H9 (cell line): ENCODE results near the gene SAMHD1. TPM values are rescaled to one million over a fixed set of nuclear protein-coding genes. Genes with fewer than 3 reads are reported as not detected.

Source experiments
- DNase-seq: peaks from one replicate; pipeline ENCODE4 v3.0.0-alpha.2; 2017
- H2AFZ ChIP-seq: one replicate; pipeline ENCODE4 v1.6.1; 2013; ENCODE audit warnings: mild to moderate bottlenecking, low read length, control low read depth, moderate library complexity
- H2AK5ac ChIP-seq: 2 replicates; pipeline ENCODE4 v1.6.1; 2013; ENCODE audit warnings: low read length, control low read depth, mixed read lengths; ENCODE audit not compliant: insufficient read length
- H2BK120ac ChIP-seq: one replicate; pipeline ENCODE4 v1.6.1; 2013; ENCODE audit warnings: low read depth, mild to moderate bottlenecking, low read length, control low read depth, inconsistent platforms; ENCODE audit not compliant: poor library complexity, severe bottlenecking
- H2BK12ac ChIP-seq: 2 replicates; pipeline ENCODE4 v1.6.1; 2013; ENCODE audit warnings: low read length, control low read depth, mixed read lengths, low read depth; ENCODE audit not compliant: insufficient read length
- H2BK15ac ChIP-seq: 2 replicates; pipeline ENCODE4 v1.6.1; 2013; ENCODE audit warnings: low read depth, low read length, control low read depth
- H2BK20ac ChIP-seq: one replicate; pipeline ENCODE4 v1.6.1; 2013; ENCODE audit warnings: low read depth, mild to moderate bottlenecking, low read length, control low read depth, inconsistent platforms; ENCODE audit not compliant: poor library complexity, severe bottlenecking
- H2BK5ac ChIP-seq: 2 replicates; pipeline ENCODE4 v1.6.1; 2013; ENCODE audit warnings: low read length, control low read depth, mixed read lengths; ENCODE audit not compliant: insufficient read length
- H3K14ac ChIP-seq: 2 replicates; pipeline ENCODE4 v1.6.1; 2013; ENCODE audit warnings: low read length, control low read depth; ENCODE audit not compliant: insufficient read depth
- H3K18ac ChIP-seq: 2 replicates; pipeline ENCODE4 v1.6.1; 2013; ENCODE audit warnings: low read depth, mild to moderate bottlenecking, mixed read lengths, low read length, control low read depth; ENCODE audit not compliant: insufficient read length
- H3K23ac ChIP-seq: 2 replicates; pipeline ENCODE4 v1.6.1; 2013; ENCODE audit warnings: low read length, control low read depth, mixed read lengths, low read depth; ENCODE audit not compliant: insufficient read length
- H3K23me2 ChIP-seq: 2 replicates; pipeline ENCODE4 v1.6.1; 2013; ENCODE audit warnings: low read depth, mild to moderate bottlenecking, mixed read lengths, low read length, control low read depth; ENCODE audit not compliant: insufficient read length, poor library complexity, severe bottlenecking
- H3K27ac ChIP-seq: 2 replicates; pipeline ENCODE4 v1.5.1; 2013; ENCODE audit warnings: low read length, control low read depth, mixed read lengths, low read depth; ENCODE audit not compliant: insufficient read length
- H3K27me3 ChIP-seq: 2 replicates; pipeline ENCODE4 v1.6.1; 2013; ENCODE audit warnings: low read length, control low read depth, inconsistent platforms; ENCODE audit not compliant: insufficient read depth
- H3K4ac ChIP-seq: 2 replicates; pipeline ENCODE4 v1.6.1; 2013; ENCODE audit warnings: low read depth, mild to moderate bottlenecking, control low read depth, inconsistent platforms, low read length, moderate library complexity
- H3K4me1 ChIP-seq: 2 replicates; pipeline ENCODE4 v1.6.1; 2013; ENCODE audit warnings: low read length, control low read depth, inconsistent platforms; ENCODE audit not compliant: insufficient read depth
- H3K4me2 ChIP-seq: 2 replicates; pipeline ENCODE4 v1.6.1; 2013; ENCODE audit warnings: low read length, control low read depth, mixed read lengths; ENCODE audit not compliant: insufficient read length, insufficient read depth
- H3K56ac ChIP-seq: 2 replicates; pipeline ENCODE4 v1.6.1; 2013; ENCODE audit warnings: low read depth, mild to moderate bottlenecking, mixed read lengths, low read length, control low read depth; ENCODE audit not compliant: insufficient read length
- H3K79me1 ChIP-seq: 2 replicates; pipeline ENCODE4 v1.6.1; 2013; ENCODE audit warnings: low read depth, mild to moderate bottlenecking, moderate library complexity, low read length, control low read depth, inconsistent platforms; ENCODE audit not compliant: insufficient read depth, poor library complexity, severe bottlenecking
- H3K79me2 ChIP-seq: 2 replicates; pipeline ENCODE4 v1.6.1; 2013; ENCODE audit warnings: low read length, control low read depth, inconsistent platforms; ENCODE audit not compliant: insufficient read depth
- H3K9ac ChIP-seq: 2 replicates; pipeline ENCODE4 v1.6.1; 2013; ENCODE audit warnings: low read length, control low read depth, mixed read lengths; ENCODE audit not compliant: insufficient read length; ENCODE audit errors: extremely low read depth
- H3K9me3 ChIP-seq: one replicate; pipeline ENCODE4 v1.6.1; 2013; ENCODE audit warnings: low read depth, low read length, inconsistent platforms; ENCODE audit not compliant: control insufficient read depth
- H3T11ph ChIP-seq: one replicate; pipeline ENCODE4 v1.6.1; 2013; ENCODE audit warnings: mild to moderate bottlenecking, low read length, control low read depth, inconsistent platforms
- H4K20me1 ChIP-seq: one replicate; pipeline ENCODE4 v1.6.1; 2013; ENCODE audit not compliant: control insufficient read depth, insufficient read length, insufficient read depth
- H4K5ac ChIP-seq: 2 replicates; pipeline ENCODE4 v1.6.1; 2013; ENCODE audit warnings: low read depth, mild to moderate bottlenecking, mixed read lengths, low read length, control low read depth; ENCODE audit not compliant: insufficient read length
- H4K8ac ChIP-seq: replicated peaks from 2 replicates; pipeline ENCODE4 v1.6.1; 2013; ENCODE audit warnings: low read length, control low read depth, mixed read lengths, low read depth; ENCODE audit not compliant: insufficient read length
- H4K91ac ChIP-seq: 2 replicates; pipeline ENCODE4 v1.6.1; 2013; ENCODE audit warnings: low read depth, mild to moderate bottlenecking, moderate library complexity, mixed read lengths, low read length, control low read depth; ENCODE audit not compliant: insufficient read length
- H3K27ac Mint-ChIP-seq, 3 experiments: 2 replicates in 2 of 3; 3 replicates in 1 of 3; pipeline ENCODE4 v1.8.0; 2020 to 2021; ENCODE audit warnings: mixed read lengths in 3 of 3, mild to moderate bottlenecking in 1 of 3, moderate library complexity in 1 of 3
- H3K27me3 Mint-ChIP-seq: 2 replicates; pipeline ENCODE4 v1.8.0; 2021; ENCODE audit warnings: low read depth, mild to moderate bottlenecking, moderate library complexity, mixed read lengths
- H3K36me3 Mint-ChIP-seq, 3 experiments: 2 replicates in 2 of 3; 3 replicates in 1 of 3; pipeline ENCODE4 v1.8.0; 2020 to 2021; ENCODE audit warnings: low read depth in 3 of 3, mixed read lengths in 3 of 3; ENCODE audit not compliant: insufficient read depth in 1 of 3
- H3K4me1 Mint-ChIP-seq, 2 experiments: 2 replicates each; pipeline ENCODE4 v1.8.0; 2020; ENCODE audit warnings: mixed read lengths in 2 of 2
- H3K4me3 Mint-ChIP-seq, 2 experiments: 2 replicates in 1 of 2; 3 replicates in 1 of 2; pipeline ENCODE4 v1.8.0; 2020 to 2021; ENCODE audit warnings: mild to moderate bottlenecking in 2 of 2, mixed read lengths in 2 of 2, moderate library complexity in 1 of 2
- H3K9me3 Mint-ChIP-seq, 2 experiments: 2 replicates in 1 of 2; 3 replicates in 1 of 2; pipeline ENCODE4 v1.8.0; 2020; ENCODE audit warnings: mild to moderate bottlenecking in 2 of 2, mixed read lengths in 2 of 2, moderate library complexity in 1 of 2
- WGBS: extraction: QIAGEN DNeasy Blood & Tissue Kit; methylation state at CpG from one replicate; pipeline ENCODE4 v1.1.7; 2013; ENCODE audit warnings: missing lambda C conversion rate, low lambda C conversion rate, mixed read lengths; ENCODE audit not compliant: insufficient read length; ENCODE audit errors: extremely low coverage; 5-methylcytosine and 5-hydroxymethylcytosine counted together
- total RNA-seq: library from RNA; stranded (reverse); gene quantifications from 2 replicates; pipeline ENCODE4 v1.2.1, GENCODE V29; 2021
- TF ChIP-seq, protein P1 (sequence below): fragments of 200-600 bp; sonication (generic); conservative IDR thresholded peaks from 3 replicates; pipeline ENCODE4 v1.8.0; 2021; ENCODE audit warnings: antibody characterized with exemption, mild to moderate bottlenecking

Gene SAMHD1
- total RNA-seq, 1 experiment from 2014 or later = 53.1 TPM

DNA sequence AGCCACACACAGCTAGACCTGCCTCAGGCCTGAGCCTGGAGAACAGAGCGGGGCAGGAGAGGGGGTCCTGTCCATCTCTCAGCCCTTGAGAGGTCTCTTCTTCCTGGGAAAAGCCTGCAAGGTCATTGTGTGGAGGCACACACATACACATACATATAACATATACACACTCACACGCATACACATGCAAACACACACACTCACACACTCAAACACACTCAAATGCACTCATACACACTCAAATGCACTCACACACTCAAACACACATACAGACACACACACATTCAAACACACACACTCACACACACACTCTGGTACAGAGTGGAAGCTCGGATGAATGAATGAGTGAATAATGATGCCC, 75.1 kb downstream of the SAMHD1 start:
- Histone ChIP-seq H3K23ac (no peak overlapping the region), H4K91ac (no peak overlapping the region), H4K20me1 (no peaks in the 10 kb centered on the region), H2AK5ac (no peak overlapping the region), H3K18ac (no peak overlapping the region), H3K4me2 (no peak overlapping the region), H3K4ac (no peak overlapping the region), H4K5ac (no peak overlapping the region), H3K56ac (no peak overlapping the region), H2AFZ (no peak overlapping the region), H3K4me1 (no peaks in the 10 kb centered on the region), H2BK20ac (no peak overlapping the region), H2BK120ac (no peak overlapping the region), H3T11ph (no peak overlapping the region), H2BK12ac (no peak overlapping the region), H3K14ac (no peak overlapping the region), H4K8ac (no peak overlapping the region), H3K27ac (no peak overlapping the region), H3K79me1 (no peaks in the 10 kb centered on the region), H2BK15ac (no peak overlapping the region), H3K9ac (no peak overlapping the region), H3K9me3 (no peaks in the 10 kb centered on the region), H2BK5ac (no peak overlapping the region), H3K27me3 (no peaks in the 10 kb centered on the region), H3K23me2 (no peaks in the 10 kb centered on the region), H3K79me2 (no peaks in the 10 kb centered on the region)
- no peak for DNase-seq
- TF ChIP-seq, protein P1, sequence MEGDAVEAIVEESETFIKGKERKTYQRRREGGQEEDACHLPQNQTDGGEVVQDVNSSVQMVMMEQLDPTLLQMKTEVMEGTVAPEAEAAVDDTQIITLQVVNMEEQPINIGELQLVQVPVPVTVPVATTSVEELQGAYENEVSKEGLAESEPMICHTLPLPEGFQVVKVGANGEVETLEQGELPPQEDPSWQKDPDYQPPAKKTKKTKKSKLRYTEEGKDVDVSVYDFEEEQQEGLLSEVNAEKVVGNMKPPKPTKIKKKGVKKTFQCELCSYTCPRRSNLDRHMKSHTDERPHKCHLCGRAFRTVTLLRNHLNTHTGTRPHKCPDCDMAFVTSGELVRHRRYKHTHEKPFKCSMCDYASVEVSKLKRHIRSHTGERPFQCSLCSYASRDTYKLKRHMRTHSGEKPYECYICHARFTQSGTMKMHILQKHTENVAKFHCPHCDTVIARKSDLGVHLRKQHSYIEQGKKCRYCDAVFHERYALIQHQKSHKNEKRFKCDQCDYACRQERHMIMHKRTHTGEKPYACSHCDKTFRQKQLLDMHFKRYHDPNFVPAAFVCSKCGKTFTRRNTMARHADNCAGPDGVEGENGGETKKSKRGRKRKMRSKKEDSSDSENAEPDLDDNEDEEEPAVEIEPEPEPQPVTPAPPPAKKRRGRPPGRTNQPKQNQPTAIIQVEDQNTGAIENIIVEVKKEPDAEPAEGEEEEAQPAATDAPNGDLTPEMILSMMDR = no peak
- WGBS = no CpG with 5 or more reads among the region's 3 CpGs
- no peaks in the 10 kb centered on the region for H3K4me1 Mint-ChIP-seq
- no peak overlapping the region; a peak in 1 of 7 replicates for H3K27ac Mint-ChIP-seq
- H3K4me3 Mint-ChIP-seq = no peak overlapping the region
- H3K36me3 Mint-ChIP-seq = no peaks in the 10 kb centered on the region
- H3K9me3 Mint-ChIP-seq = no peaks in the 10 kb centered on the region
- peaks cover 14% of the 10 kb centered on the region for H3K27me3 Mint-ChIP-seq
